Cerebellar nuclear complex (tissue), 1 donor: ENCODE results near the gene COQ7.

Source experiments
- DNase-seq, 2 experiments: peaks; one replicate each; lab custom pipeline; 2025; lab: John Stamatoyannopoulos, UW

COQ7 gene

DNA sequence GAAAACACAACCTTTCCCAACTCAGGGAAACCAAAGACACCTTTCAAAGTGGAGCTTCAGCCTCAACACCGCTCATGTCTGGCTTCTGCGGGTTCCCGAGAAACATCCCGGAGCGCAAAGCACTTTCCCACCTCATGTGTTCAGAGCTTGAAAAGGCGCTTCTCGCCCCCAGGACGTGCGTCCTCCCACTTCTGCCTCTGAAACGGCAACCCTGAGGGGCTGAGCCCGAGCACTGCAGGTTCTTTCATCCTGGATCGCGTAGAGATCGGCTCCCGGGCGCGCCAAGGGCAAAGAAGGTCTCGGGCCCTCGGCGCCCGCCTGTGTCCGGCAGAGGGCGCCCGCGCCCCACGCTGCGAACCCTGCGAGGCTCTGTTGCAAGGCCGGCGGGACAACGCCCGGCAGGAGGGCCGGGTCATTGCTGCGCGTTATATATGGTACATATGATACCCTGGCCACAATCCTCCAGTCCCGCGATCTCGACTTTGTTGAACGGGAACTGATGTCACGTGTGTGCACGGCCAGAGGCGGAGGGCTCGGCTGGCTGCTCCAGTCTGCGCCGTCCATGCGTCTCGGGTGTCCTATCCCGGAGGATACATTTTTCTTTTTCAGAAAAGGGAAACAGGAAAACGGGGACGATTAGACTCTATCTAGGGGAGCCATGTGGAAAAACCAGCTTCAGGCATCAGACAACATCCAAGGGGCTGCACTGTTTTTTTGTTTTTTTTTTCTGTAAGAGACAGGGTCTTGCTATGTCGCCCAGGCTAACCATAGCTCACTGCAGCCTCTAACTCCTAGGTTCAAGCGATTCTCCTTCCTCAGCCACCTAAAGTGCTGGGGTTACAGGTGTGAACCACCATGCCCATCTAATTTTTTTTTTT, 19.1 kb downstream of the COQ7 start:
- DNase-seq = no peak

- DNase-seq = no peak
These were observed 21.0 kb downstream of the COQ7 start for GRCh38 chr16:19088341-19088916.

GRCh38 chr16:19089410-19089955, 22.1 kb downstream of the COQ7 start:
- no peak for DNase-seq

- DNase-seq = no peak
These were observed 23.5 kb downstream of the COQ7 start for GRCh38 chr16:19090916-19091315.

GRCh38 chr16:19092653-19093410, 25.4 kb downstream of the COQ7 start:
- DNase-seq = no peak

- no peak for DNase-seq
These were observed 26.5 kb downstream of the COQ7 start for GRCh38 chr16:19093631-19094541.

DNA sequence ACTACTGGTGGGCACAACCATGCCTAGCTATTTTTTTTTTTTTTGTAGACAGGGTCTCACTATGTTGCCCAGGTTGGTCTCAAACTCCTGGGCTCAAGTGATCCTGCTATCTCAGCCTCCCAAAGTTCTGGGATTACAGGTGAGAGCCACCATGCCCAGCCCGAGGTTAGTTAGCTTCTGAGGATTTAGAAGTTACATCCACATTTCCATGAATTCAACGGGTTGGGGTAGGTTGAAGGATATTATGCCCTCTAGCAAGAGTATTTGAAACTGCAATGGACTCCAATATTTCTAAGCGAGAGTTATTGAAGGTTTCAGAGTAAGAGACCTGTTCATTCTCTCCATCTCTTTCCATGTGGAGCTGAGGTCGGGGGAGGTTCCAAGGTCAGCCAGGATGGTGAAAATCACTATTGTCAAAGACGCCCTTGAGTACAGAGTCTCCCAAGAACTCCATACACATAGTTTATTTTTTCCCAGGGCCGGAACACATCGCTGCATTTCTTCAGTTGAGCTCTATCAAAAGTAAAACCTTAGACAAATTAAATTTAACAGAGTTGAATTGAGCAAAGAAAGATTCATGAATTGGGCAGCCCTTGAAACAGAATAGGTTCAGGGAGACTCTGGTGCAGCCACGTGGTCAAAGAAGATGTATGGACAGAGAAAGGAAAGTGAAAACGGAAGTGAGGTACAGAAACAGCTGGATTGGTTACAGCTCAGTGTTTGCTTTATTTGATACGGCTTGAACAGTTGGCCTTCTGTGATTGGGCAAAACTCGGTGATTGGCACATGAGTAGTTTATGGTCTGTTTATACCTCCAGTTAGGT, 27.3 kb downstream of the COQ7 start:
- no peak for DNase-seq

GRCh38 chr16:19095654-19096053, 28.2 kb downstream of the COQ7 start:
- no peak for DNase-seq

- DNase-seq = no peak
These were observed 30.8 kb downstream of the COQ7 start for GRCh38 chr16:19098173-19098572.

DNA sequence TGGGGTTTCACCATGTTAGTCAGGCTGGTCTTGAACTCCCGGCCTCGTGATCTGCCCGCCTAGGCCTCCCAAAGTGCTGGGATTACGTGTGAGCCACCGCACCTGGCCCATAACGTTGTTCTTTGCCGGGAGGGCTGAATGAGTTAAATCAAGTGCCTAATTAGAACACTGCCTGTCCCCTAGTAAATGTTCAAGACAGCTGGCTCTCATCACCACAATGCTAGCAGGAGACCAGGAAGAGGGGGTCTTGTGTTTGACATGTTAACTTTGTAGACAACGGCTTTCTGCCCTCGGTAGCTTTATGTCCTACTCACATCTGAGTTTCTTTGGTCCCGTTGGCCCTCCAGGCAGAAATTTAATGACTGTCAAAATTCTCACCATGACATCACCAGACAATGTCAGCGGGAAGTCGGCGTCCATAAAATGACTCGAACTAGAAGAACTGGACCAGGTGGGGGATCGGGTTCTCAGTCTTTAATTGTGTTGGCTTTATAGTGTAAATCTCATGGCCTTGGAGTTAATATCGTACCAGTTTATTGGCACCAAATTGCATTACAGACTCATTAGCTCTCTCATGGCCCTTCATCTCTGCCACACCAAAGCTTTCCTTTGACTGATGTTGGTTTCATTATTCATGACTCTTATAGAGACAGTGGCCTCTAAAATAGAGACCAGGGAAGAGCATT, 34.9 kb downstream of the COQ7 start:
- no peak for DNase-seq

DNA sequence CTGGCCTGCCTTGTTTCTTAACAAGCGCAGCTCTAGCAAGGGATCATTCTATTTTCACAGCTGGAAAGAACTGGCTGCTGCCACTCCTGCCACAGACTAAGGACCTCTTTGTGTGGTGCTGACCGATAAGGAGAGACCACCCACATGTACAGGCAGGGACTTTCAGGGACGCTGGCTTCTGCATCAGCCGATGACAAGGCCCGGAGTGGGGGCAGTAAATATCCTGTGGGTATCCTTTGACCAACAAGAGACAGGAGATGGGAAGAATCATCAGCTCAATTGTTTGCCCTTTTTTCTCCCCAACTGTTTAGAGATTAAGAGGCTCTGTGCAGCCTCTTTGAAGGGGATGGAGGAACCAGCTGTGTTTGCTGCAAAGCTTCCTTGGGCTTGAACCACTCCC, 37.2 kb downstream of the COQ7 start:
- no peak for DNase-seq

GRCh38 chr16:19105131-19105530, 37.7 kb downstream of the COQ7 start:
- no peak for DNase-seq

DNA sequence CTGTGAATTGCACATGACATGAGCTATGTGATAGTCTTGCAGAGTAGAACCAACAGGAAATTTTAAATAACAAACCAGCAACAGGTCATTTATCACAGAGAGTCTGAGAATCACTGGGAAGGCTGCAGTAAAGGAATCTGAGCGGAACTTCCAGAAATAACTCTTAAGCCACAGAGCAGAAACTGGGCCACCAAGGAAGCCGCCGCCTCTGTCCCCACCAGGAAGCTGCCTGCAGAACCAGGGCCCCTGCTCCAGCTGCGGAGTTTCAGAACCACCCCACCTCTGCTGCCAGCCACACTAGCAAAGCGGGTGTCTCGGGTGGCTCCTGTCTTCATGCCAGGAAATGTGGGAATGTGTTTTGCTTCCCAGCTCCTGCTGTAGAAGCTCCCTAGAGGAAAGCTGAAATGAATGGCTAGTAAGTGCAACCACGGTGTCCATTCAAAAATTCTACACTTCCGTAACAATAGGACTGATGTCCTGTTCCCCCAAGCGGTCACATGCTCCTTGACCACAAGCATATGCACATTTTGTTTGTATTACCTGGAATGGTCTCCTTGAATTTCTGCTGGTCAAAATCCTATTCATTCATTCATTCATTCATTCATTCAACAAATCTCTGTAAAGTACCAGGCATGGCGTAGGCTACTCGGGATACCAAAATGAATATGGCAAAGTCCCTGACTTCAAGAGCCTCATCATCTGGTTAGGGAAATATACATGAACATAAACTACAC, 38.6 kb downstream of the COQ7 start:
- DNase-seq = no peak

DNA sequence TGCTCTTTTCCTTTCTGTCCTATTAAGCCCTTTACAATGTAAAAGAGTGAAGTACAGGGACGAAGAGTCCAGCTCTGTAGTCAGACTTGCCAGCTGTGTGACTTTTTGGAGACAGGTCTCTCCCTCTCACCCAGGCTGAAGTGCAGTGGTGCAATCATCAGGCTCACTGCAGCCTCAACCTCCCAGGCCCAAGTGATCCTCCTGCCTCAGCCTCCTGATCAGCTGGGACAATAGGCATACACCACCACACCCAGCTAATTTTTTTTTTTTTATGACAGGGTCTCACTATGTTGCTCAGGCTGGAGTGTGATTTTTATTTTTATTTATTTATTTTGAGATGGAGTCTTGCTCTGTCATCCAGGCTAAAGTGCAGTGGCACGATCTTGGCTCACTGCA, 39.2 kb downstream of the COQ7 start:
- no peak for DNase-seq

- DNase-seq = no peak
These were observed 41.2 kb downstream of the COQ7 start for GRCh38 chr16:19108409-19109287.

- no peak for DNase-seq
These were observed 41.9 kb downstream of the COQ7 start for GRCh38 chr16:19109288-19109664.

DNA sequence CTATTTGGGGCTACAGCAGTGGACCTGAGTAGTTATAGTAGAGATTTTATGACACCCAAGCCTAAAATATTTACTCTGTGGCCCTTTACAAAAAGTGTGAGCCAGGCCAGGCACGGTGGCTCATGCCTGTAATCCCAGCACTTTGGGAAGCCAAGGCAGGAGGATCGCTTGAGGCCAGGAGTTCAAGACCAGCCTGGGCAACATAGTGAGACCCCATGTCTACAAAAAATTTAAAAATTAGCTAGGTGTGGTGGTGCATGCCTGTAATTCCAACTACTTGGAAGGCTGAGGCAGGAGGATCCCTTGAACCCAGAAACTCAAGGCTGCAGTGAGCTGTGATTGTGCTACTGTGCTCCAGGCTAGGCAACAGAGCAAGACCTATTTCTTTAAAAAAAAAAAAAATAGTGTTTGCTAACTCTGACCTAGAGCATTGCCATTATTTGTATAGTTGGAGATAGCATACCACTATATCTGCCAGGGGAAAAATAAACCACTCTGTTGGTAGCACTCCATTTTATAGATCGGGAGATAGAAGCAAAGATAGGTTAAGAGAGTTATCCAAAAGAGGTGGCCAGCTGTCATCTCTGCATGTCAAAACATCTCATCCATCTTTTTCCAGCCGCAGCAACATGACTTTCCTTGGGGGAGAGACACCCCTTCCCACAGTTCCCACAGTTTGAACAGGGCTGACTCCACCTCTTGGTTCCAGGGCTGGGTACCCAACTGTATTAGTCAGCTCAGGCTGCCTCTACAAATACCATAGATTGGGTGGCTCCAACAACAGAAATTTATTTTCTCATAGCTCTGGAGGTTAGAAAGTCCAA, 43.3 kb downstream of the COQ7 start:
- DNase-seq = no peak

- no peak for DNase-seq
These were observed 44.6 kb downstream of the COQ7 start for GRCh38 chr16:19112099-19112407.
